Stimulated activated naive CD8-positive, alpha-beta T cell treated with anti-CD3 and anti-CD28 coated beads, Interleukin-15, Interleukin-2, amounts not matched to agents 100 ng/mL and 50 ng/mL, for 24 hours (primary cell): ENCODE results near the gene FHIT.

Source experiments
- H3K27ac Mint-ChIP-seq: one replicate; pipeline ENCODE4 v1.8.0; 2021; ENCODE audit warnings: mild to moderate bottlenecking, mixed read lengths
- H3K27me3 Mint-ChIP-seq: one replicate; pipeline ENCODE4 v1.8.0; 2021; ENCODE audit warnings: mixed read lengths
- H3K36me3 Mint-ChIP-seq: one replicate; pipeline ENCODE4 v1.8.0; 2021; ENCODE audit warnings: low read depth, mixed read lengths
- H3K4me1 Mint-ChIP-seq: one replicate; pipeline ENCODE4 v1.8.0; 2021; ENCODE audit warnings: low read depth, mixed read lengths
- H3K4me3 Mint-ChIP-seq: one replicate; pipeline ENCODE4 v1.8.0; 2021; ENCODE audit warnings: mild to moderate bottlenecking, mixed read lengths
- H3K9me3 Mint-ChIP-seq: one replicate; pipeline ENCODE4 v1.8.0; 2021; ENCODE audit warnings: mixed read lengths

FHIT gene

GRCh38 chr3:60798456-60798855 lies 452.8 kb downstream of the FHIT start:
- Mint-ChIP-seq H3K9me3 (no peaks in the 10 kb centered on the region), H3K4me1 (no peaks in the 10 kb centered on the region), H3K36me3 (no peaks in the 10 kb centered on the region), H3K27me3 (no peaks in the 10 kb centered on the region), H3K4me3 (no peak overlapping the region), H3K27ac (no peak overlapping the region)

GRCh38 chr3:60792249-60792852 lies 458.9 kb downstream of the FHIT start:
- Mint-ChIP-seq H3K4me1 (no peaks in the 10 kb centered on the region), H3K4me3 (no peak overlapping the region), H3K27ac (no peak overlapping the region), H3K9me3 (no peaks in the 10 kb centered on the region), H3K36me3 (no peaks in the 10 kb centered on the region), H3K27me3 (no peaks in the 10 kb centered on the region)

- Mint-ChIP-seq H3K4me3 (no peak overlapping the region), H3K4me1 (no peaks in the 10 kb centered on the region)
Observed at GRCh38 chr3:60788185-60788584, 463.1 kb downstream of the FHIT start.

GRCh38 chr3:60781935-60782334 lies 469.3 kb downstream of the FHIT start:
- Mint-ChIP-seq H3K4me3 (no peak overlapping the region), H3K36me3 (no peaks in the 10 kb centered on the region), H3K27ac (no peak overlapping the region), H3K9me3 (peaks cover 6% of the 10 kb centered on the region), H3K4me1 (no peaks in the 10 kb centered on the region), H3K27me3 (no peaks in the 10 kb centered on the region)

More at GRCh38 chr3:60788185-60788584, 463.1 kb downstream of the FHIT start:
- Mint-ChIP-seq H3K27me3 (no peaks in the 10 kb centered on the region), H3K36me3 (no peaks in the 10 kb centered on the region), H3K27ac (no peak overlapping the region), H3K9me3 (peaks cover 1% of the 10 kb centered on the region)

- H3K9me3 Mint-ChIP-seq = peaks cover 14% of the 10 kb centered on the region
- H3K27ac Mint-ChIP-seq = no peak overlapping the region
- H3K4me1 Mint-ChIP-seq = no peaks in the 10 kb centered on the region
- H3K27me3 Mint-ChIP-seq = no peaks in the 10 kb centered on the region
- no peak overlapping the region for H3K4me3 Mint-ChIP-seq
- H3K36me3 Mint-ChIP-seq = peaks cover 6% of the 10 kb centered on the region
Observed at GRCh38 chr3:60779637-60780036, 471.6 kb downstream of the FHIT start.

GRCh38 chr3:60775985-60776384 lies 475.3 kb downstream of the FHIT start:
- H3K4me3 Mint-ChIP-seq = no peak overlapping the region
- H3K9me3 Mint-ChIP-seq = peaks cover 8% of the 10 kb centered on the region
- H3K27ac Mint-ChIP-seq = no peak overlapping the region
- H3K36me3 Mint-ChIP-seq = peaks cover 6% of the 10 kb centered on the region
- no peaks in the 10 kb centered on the region for H3K4me1 Mint-ChIP-seq
- H3K27me3 Mint-ChIP-seq = no peaks in the 10 kb centered on the region

- H3K4me1 Mint-ChIP-seq = no peaks in the 10 kb centered on the region
- no peak overlapping the region for H3K27ac Mint-ChIP-seq
- H3K27me3 Mint-ChIP-seq = no peaks in the 10 kb centered on the region
- H3K36me3 Mint-ChIP-seq = peaks cover 6% of the 10 kb centered on the region
- H3K4me3 Mint-ChIP-seq = no peak overlapping the region
- H3K9me3 Mint-ChIP-seq = peaks cover 8% of the 10 kb centered on the region
Observed at GRCh38 chr3:60774617-60775016, 476.6 kb downstream of the FHIT start.

GRCh38 chr3:60772584-60772983 lies 478.7 kb downstream of the FHIT start:
- Mint-ChIP-seq H3K36me3 (peaks cover 6% of the 10 kb centered on the region), H3K27me3 (no peaks in the 10 kb centered on the region), H3K27ac (no peak overlapping the region), H3K4me1 (no peaks in the 10 kb centered on the region), H3K4me3 (no peak overlapping the region), H3K9me3 (peaks cover 8% of the 10 kb centered on the region)

- peaks cover 6% of the 10 kb centered on the region for H3K36me3 Mint-ChIP-seq
- H3K27ac Mint-ChIP-seq = no peak overlapping the region
- no peaks in the 10 kb centered on the region for H3K4me1 Mint-ChIP-seq
- H3K4me3 Mint-ChIP-seq = no peak overlapping the region
- H3K27me3 Mint-ChIP-seq = no peaks in the 10 kb centered on the region
- peaks cover 8% of the 10 kb centered on the region for H3K9me3 Mint-ChIP-seq
Observed at GRCh38 chr3:60771766-60772165, 479.5 kb downstream of the FHIT start.

- Mint-ChIP-seq H3K27me3 (no peaks in the 10 kb centered on the region), H3K4me1 (no peaks in the 10 kb centered on the region), H3K4me3 (no peak overlapping the region), H3K9me3 (peaks cover under 1% of the 10 kb centered on the region), H3K27ac (no peak overlapping the region), H3K36me3 (no peaks in the 10 kb centered on the region)
Observed at GRCh38 chr3:60770532-60770931, 480.7 kb downstream of the FHIT start.

- Mint-ChIP-seq H3K9me3 (no peaks in the 10 kb centered on the region), H3K4me1 (no peaks in the 10 kb centered on the region), H3K27me3 (no peaks in the 10 kb centered on the region), H3K27ac (no peak overlapping the region), H3K36me3 (no peaks in the 10 kb centered on the region), H3K4me3 (no peak overlapping the region)
Observed at GRCh38 chr3:60767536-60767935, 483.7 kb downstream of the FHIT start.

GRCh38 chr3:60765776-60766175 lies 485.5 kb downstream of the FHIT start:
- H3K27me3 Mint-ChIP-seq = no peaks in the 10 kb centered on the region
- H3K36me3 Mint-ChIP-seq = no peaks in the 10 kb centered on the region
- no peaks in the 10 kb centered on the region for H3K9me3 Mint-ChIP-seq
- no peak overlapping the region for H3K4me3 Mint-ChIP-seq
- no peak overlapping the region for H3K27ac Mint-ChIP-seq
- H3K4me1 Mint-ChIP-seq = no peaks in the 10 kb centered on the region

GRCh38 chr3:60764870-60765269 lies 486.4 kb downstream of the FHIT start:
- no peak overlapping the region for H3K4me3 Mint-ChIP-seq
- H3K9me3 Mint-ChIP-seq = no peaks in the 10 kb centered on the region
- H3K4me1 Mint-ChIP-seq = no peaks in the 10 kb centered on the region
- no peaks in the 10 kb centered on the region for H3K36me3 Mint-ChIP-seq
- no peaks in the 10 kb centered on the region for H3K27me3 Mint-ChIP-seq
- no peak overlapping the region for H3K27ac Mint-ChIP-seq

GRCh38 chr3:60760145-60760544 lies 491.1 kb downstream of the FHIT start:
- Mint-ChIP-seq H3K27ac (peak overlapping the region; percentile 7), H3K36me3 (no peaks in the 10 kb centered on the region), H3K9me3 (peaks cover 5% of the 10 kb centered on the region)

GRCh38 chr3:60759439-60759838 lies 491.8 kb downstream of the FHIT start:
- Mint-ChIP-seq H3K27ac (no peak overlapping the region), H3K36me3 (no peaks in the 10 kb centered on the region), H3K4me1 (peaks cover 4% of the 10 kb centered on the region), H3K27me3 (no peaks in the 10 kb centered on the region), H3K9me3 (peaks cover 5% of the 10 kb centered on the region), H3K4me3 (no peak overlapping the region)

More at GRCh38 chr3:60760145-60760544, 491.1 kb downstream of the FHIT start:
- Mint-ChIP-seq H3K4me3 (no peak overlapping the region), H3K4me1 (peaks cover 4% of the 10 kb centered on the region), H3K27me3 (no peaks in the 10 kb centered on the region)

- Mint-ChIP-seq H3K27me3 (no peaks in the 10 kb centered on the region), H3K36me3 (no peaks in the 10 kb centered on the region), H3K27ac (no peak overlapping the region), H3K4me3 (no peak overlapping the region), H3K4me1 (peaks cover 4% of the 10 kb centered on the region), H3K9me3 (peaks cover 5% of the 10 kb centered on the region)
Observed at GRCh38 chr3:60758831-60759230, 492.4 kb downstream of the FHIT start.
